Pancreas (tissue), 10 donors: Measurements from ENCODE around the gene ZNF638. TPM values are rescaled to one million over a fixed set of nuclear protein-coding genes. Genes with fewer than 3 reads are reported as not detected.

Experiments
- ATAC-seq, 4 donors: fragments of 200-7000 bp; cut with Tn5 transposase; one replicate each; pipeline versions ENCODE4 v1.8.0 to v1.9.1; 2020; ENCODE audit warnings: mild to moderate bottlenecking in 4 of 4, moderate library complexity in 4 of 4
- DNase-seq, 6 donors: peaks; one replicate each; pipeline ENCODE4 v3.0.0-alpha.2; 2020
- FAIRE-seq: peaks from 2 replicates; lab custom pipeline; 2012; peaks lifted over from hg19 to GRCh38; lab: Jason Lieb, UNC
- H3K27ac ChIP-seq, 4 donors: fragments of 200-600 bp; sonication (generic); 1 replicate in 3 of 4; 2 replicates in 1 of 4; pipeline versions ENCODE4 v1.5.0 to v1.8.0; 2020
- H3K27me3 ChIP-seq, 4 donors: fragments of 200-600 bp; one replicate each; pipeline ENCODE4 v1.8.0; 2021
- H3K36me3 ChIP-seq, 3 donors: fragments of 200-600 bp; sonication (generic) in 1 of 3; one replicate each; pipeline versions ENCODE4 v1.5.0 to v1.8.0; 2020 to 2021
- H3K4me1 ChIP-seq, 3 donors: fragments of 200-600 bp; one replicate each; pipeline ENCODE4 v1.8.0; 2021
- H3K4me3 ChIP-seq, 4 donors: fragments of 200-600 bp; sonication (generic) in 2 of 4; one replicate each; pipeline versions ENCODE4 v1.5.0 to v1.8.0; 2020 to 2021
- H3K9me3 ChIP-seq, 4 donors: fragments of 200-600 bp; one replicate each; pipeline ENCODE4 v1.8.0; 2021
- WGBS, 2 donors: extraction: QIAGEN DNeasy Blood & Tissue Kit; methylation state at CpG; one replicate each; pipeline ENCODE4 v1.1.7; 2013; 5-methylcytosine and 5-hydroxymethylcytosine counted together
- intact Hi-C, 3 donors: fragments of 100-400 bp; cut with DNase I; formaldehyde crosslinking; loops; one replicate each; pipeline versions ENCODE4 v1.11.1 to v1.14.2; 2022
- polyA plus RNA-seq, 2 donors: library from polyadenylated mRNA; stranded (reverse); fragments of 200-250 nt; gene quantifications; one replicate each; pipeline ENCODE4 v1.2.3, GENCODE V29; 2013
- total RNA-seq, 6 donors: library from RNA; stranded (reverse); fragmentation: NEBNext Ultra II Directional in 4 of 6; extraction: Animal tissue kit (Norgen Biotek cat#: 25700) in 4 of 6; gene quantifications; one replicate each; pipeline versions ENCODE4 v1.2.1 to v1.2.4, GENCODE V29; 2021 to 2023
- TF ChIP-seq, protein P1 (sequence below), 4 donors: fragments of 200-600 bp; sonication (generic) in 3 of 4; IDR thresholded peaks; one replicate each; pipeline versions ENCODE4 v1.5.0 to v1.8.0; 2021; ENCODE audit warnings: antibody characterized with exemption in 4 of 4
- donor health status: healthy with polysubstance abuse.
- donor health status: DM: no; HTN: no; CAD: no; lungs with moderate emphysema.
- donor health status: DM: no; HTN: no; CAD: no.
- donor health status: control.
- donor health status: control.
- donor health status: Bipolar disorder and iron deficiency.
- donor health status: DM: yes; HTN: yes; CAD: no.
- donor health status: DM: no; HTN: no; CAD: no.
- donor health status: DM: no; HTN: no; CAD: no.
- donor health status: DM: yes; HTN: yes; CAD: no.

The ZNF638 gene
- total and polyA plus RNA-seq, 8 donors = 35.4 to 117 (median 52.7) TPM

DNA sequence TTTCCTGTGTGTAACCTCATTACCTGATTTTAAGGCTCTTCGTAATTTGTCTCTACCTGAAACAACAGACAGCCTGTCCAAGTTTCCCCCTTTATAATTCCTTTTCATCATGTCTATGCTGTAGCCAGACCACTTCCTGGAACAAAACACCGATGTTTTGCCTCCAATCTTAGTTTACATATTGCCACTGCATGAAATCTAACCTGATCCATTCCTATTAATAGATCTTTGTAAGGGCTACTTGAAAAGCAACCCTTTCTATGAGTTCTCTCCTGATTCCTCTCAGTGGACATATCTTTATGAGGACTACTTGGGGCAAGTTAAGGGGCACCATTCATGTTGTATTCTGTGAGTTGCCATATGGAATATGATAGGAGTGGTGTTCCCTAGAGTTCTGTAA lies 30.9 kb downstream of the ZNF638 start:
- Histone ChIP-seq H3K9me3 (no peaks in the 10 kb centered on the region), H3K4me3 (no peak overlapping the region), H3K27ac (no peak overlapping the region), H3K4me1 (no peaks in the 10 kb centered on the region), H3K27me3 (no peaks in the 10 kb centered on the region), H3K36me3 (peaks cover 0 to 39% (median 6%) of the 10 kb centered on the region in 3 donors)
- WGBS, 2 donors = 47 to 50% methylated on average over 2 of the region's 2 CpGs
- no peak for DNase-seq
- TF ChIP-seq, protein P1, sequence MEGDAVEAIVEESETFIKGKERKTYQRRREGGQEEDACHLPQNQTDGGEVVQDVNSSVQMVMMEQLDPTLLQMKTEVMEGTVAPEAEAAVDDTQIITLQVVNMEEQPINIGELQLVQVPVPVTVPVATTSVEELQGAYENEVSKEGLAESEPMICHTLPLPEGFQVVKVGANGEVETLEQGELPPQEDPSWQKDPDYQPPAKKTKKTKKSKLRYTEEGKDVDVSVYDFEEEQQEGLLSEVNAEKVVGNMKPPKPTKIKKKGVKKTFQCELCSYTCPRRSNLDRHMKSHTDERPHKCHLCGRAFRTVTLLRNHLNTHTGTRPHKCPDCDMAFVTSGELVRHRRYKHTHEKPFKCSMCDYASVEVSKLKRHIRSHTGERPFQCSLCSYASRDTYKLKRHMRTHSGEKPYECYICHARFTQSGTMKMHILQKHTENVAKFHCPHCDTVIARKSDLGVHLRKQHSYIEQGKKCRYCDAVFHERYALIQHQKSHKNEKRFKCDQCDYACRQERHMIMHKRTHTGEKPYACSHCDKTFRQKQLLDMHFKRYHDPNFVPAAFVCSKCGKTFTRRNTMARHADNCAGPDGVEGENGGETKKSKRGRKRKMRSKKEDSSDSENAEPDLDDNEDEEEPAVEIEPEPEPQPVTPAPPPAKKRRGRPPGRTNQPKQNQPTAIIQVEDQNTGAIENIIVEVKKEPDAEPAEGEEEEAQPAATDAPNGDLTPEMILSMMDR (IDR thresholded peaks at IDR 0.05) = no peak
- no peak for ATAC-seq
- FAIRE-seq = no peak
- intact Hi-C loops = no loop called here

DNA sequence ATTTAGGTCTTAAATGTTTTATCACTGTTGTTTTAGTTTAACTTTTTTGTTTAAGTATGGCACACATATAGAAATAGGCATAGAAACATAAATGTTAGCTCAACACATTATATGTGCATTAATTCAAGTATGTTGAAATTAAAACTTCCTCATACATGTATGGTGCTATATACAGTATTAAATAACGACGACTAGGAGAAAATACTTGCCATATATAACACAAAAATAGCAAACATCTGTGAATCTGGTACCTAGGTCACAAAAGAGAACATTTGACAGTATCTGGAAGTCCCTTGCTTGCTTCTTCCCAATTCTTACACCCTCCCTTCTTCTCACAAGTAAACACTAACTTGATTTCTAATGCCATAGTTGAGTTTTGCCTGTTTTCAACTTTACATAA lies 38.4 kb downstream of the ZNF638 start:
- DNase-seq (no peak), FAIRE-seq (no peak), ATAC-seq (no peak)
- Histone ChIP-seq H3K4me1 (no peaks in the 10 kb centered on the region), H3K4me3 (no peak overlapping the region), H3K27me3 (no peaks in the 10 kb centered on the region), H3K36me3 (peaks cover 0 to 36% (median 15%) of the 10 kb centered on the region in 3 donors), H3K9me3 (no peaks in the 10 kb centered on the region), H3K27ac (no peak overlapping the region)
- WGBS, 2 donors = 87 to 91% methylated on average over 2 of the region's 2 CpGs
- intact Hi-C loops = no loop called here
- TF ChIP-seq, protein P1 (IDR thresholded peaks at IDR 0.05) = no peak

DNA sequence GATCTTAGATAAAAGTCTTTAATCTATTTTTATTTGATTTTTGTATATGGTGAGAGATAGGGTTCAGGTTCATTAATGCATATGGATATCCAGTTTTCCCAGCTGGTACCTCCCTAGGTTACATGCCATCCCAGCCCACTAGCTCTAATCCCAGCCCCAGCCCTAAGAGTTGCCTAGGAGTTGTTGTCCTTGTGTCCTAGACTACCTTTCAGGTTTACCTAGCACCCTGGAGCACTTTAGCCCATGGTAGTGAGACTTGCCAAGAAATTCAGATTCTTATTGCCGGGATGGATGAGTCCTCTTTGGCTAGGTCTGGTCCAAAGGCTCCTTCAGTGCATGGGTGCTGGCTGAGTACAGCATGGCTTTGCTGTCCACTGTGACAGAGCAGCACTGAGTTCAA lies 40.5 kb downstream of the ZNF638 start:
- DNase-seq (no peak), FAIRE-seq (no peak), ATAC-seq (no peak)
- H3K27ac ChIP-seq = no peak overlapping the region
- H3K27me3 ChIP-seq = no peaks in the 10 kb centered on the region
- 94 to 100% methylated on average over 1 of the region's 1 CpG for WGBS, 2 donors
- intact Hi-C loops = no loop called here
- H3K36me3 ChIP-seq = peaks cover 0 to 24% (median 9%) of the 10 kb centered on the region in 3 donors
- no peaks in the 10 kb centered on the region for H3K9me3 ChIP-seq
- TF ChIP-seq, protein P1 (IDR thresholded peaks at IDR 0.05) = no peak
- no peaks in the 10 kb centered on the region for H3K4me1 ChIP-seq
- H3K4me3 ChIP-seq = no peak overlapping the region

DNA sequence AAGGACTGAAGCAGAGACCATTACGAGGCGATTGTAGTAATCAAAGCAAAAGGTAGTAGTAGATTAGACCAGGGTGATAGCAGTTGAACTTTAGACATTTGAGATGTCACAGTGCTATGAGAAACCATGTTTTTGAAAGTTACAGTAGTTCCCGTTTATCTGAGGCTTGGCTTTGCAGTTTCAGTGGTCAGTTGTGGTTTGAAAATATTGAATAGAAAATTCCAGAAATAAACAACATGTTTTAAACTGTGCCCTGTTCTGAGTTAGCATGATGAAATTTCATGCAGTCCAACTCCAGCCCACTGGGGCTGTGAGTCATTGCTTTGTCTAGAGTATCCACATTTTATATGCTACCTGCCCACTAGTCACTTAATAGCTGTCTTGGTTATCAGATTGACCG lies 47.5 kb downstream of the ZNF638 start:
- H3K4me3 ChIP-seq = no peak overlapping the region
- H3K27me3 ChIP-seq = no peaks in the 10 kb centered on the region
- DNase-seq (no peak), FAIRE-seq (no peak), ATAC-seq (peak in 3 of 4 donors; percentile 38 to 52 (median 50))
- H3K36me3 ChIP-seq = peaks cover 0 to 32% (median 7%) of the 10 kb centered on the region in 3 donors
- H3K27ac ChIP-seq = no peak overlapping the region
- intact Hi-C loops = no loop called here
- TF ChIP-seq, protein P1 (IDR thresholded peaks at IDR 0.05) = no peak
- H3K4me1 ChIP-seq = no peaks in the 10 kb centered on the region
- H3K9me3 ChIP-seq = no peaks in the 10 kb centered on the region
- WGBS, 2 donors = 52 to 58% methylated on average over 4 of the region's 4 CpGs

DNA sequence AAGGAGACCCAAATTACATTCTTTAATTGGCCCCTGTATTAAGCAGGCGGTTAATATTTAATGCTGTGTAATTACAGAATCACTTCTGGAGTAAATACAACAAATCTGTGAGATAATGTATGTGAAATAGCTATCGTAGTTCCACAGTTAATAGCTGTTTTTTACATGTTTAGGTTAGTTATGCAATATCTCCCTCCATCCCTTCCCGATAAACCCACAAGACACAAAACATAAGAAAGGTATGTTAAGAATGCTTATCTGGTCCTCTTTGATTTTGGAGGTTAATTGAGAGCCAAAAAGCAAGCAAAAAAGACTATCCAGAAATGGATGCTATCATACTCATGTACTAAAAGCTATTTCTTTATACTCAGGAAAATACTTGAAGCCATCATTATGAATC lies 49.1 kb downstream of the ZNF638 start:
- TF ChIP-seq, protein P1 (IDR thresholded peaks at IDR 0.05) = no peak
- H3K27me3 ChIP-seq = no peaks in the 10 kb centered on the region
- peaks cover 0 to 25% (median 7%) of the 10 kb centered on the region in 3 donors for H3K36me3 ChIP-seq
- intact Hi-C loops = no loop called here
- no peak for ATAC-seq
- H3K9me3 ChIP-seq = no peaks in the 10 kb centered on the region
- FAIRE-seq = no peak
- WGBS, 2 donors = 87 to 89% methylated on average over 3 of the region's 3 CpGs
- DNase-seq = no peak
- no peaks in the 10 kb centered on the region for H3K4me1 ChIP-seq
- H3K27ac ChIP-seq = no peak overlapping the region
- H3K4me3 ChIP-seq = no peak overlapping the region
